PC-3 (cell line): ENCODE data around the gene SCGB2A2.

Experiments
- CTCF ChIP-seq: fragments of 300-600 bp; sonication (generic); conservative IDR thresholded peaks from 2 replicates; pipeline ENCODE4 v1.5.1; 2017; ENCODE audit warnings: antibody characterized with exemption, low read depth, mild to moderate bottlenecking, low read length
- EZH2 ChIP-seq: fragments of 300-600 bp; sonication (generic); IDR thresholded peaks from one replicate; pipeline ENCODE4 v1.6.1; 2017; ENCODE audit warnings: antibody characterized with exemption, mild to moderate bottlenecking, low read length; ENCODE audit not compliant: unreplicated experiment
- EZH2phosphoT487 ChIP-seq: fragments of 300-600 bp; sonication (generic); IDR thresholded peaks from 2 replicates; pipeline ENCODE4 v1.6.1; 2018; ENCODE audit warnings: mild to moderate bottlenecking, antibody characterized with exemption, low read length, borderline replicate concordance

GRCh38 chr11:62307950-62308349 lies 38.0 kb downstream of the SCGB2A2 start:
- TF ChIP-seq EZH2 (no peak), CTCF (no peak), EZH2phosphoT487 (no peak)
